IMR-90 (cell line): ENCODE measurements around the gene PSME2. TPM values are rescaled to one million over a fixed set of nuclear protein-coding genes. Genes with fewer than 3 reads are reported as not detected.

Experiments
- ATAC-seq: fragments of 200-7000 bp; cut with Tn5 transposase; 2 replicates; pipeline ENCODE4 v1.9.1; 2020; ENCODE audit warnings: low read depth, mild to moderate bottlenecking, moderate library complexity
- BruUV-seq: library from RNA; stranded (reverse); fragments of 400-500 nt; replicated peaks from 2 replicates; lab custom pipeline; 2021; lab: Mats Ljungman, UMichigan
- CTCF ChIA-PET: fragments of 300-600 bp; formaldehyde crosslinking; extraction: SDS; loops from one replicate; lab custom pipeline; 2021; ENCODE audit warnings: antibody characterized with exemption; lab: Yijun Ruan, JAX
- POLR2A ChIA-PET: fragments of 300-600 bp; sonication (Branson Sonifier 250); formaldehyde crosslinking; loops from one replicate; lab custom pipeline; 2022; ENCODE audit warnings: antibody characterized with exemption; ENCODE audit not compliant: unreplicated experiment; lab: Charles Lee
- DNase-seq: peaks from one replicate; pipeline ENCODE4 v3.0.0; 2013
- H2AFZ ChIP-seq: replicated peaks from 2 replicates; pipeline ENCODE3; 2013; ENCODE audit warnings: low read length, mild to moderate bottlenecking; ENCODE audit not compliant: poor library complexity
- H2AK5ac ChIP-seq: 2 replicates; pipeline ENCODE4 v1.6.1; 2013; ENCODE audit warnings: low read depth, low read length, inconsistent platforms
- H2AK9ac ChIP-seq: replicated peaks from 2 replicates; pipeline ENCODE3; 2013; ENCODE audit warnings: mild to moderate bottlenecking, low read depth, low read length, moderate library complexity; ENCODE audit not compliant: poor library complexity
- H2BK120ac ChIP-seq: 2 replicates; pipeline ENCODE4 v1.6.1; 2013; ENCODE audit warnings: low read depth, low read length, inconsistent platforms
- H2BK15ac ChIP-seq: 3 replicates; pipeline ENCODE4 v1.6.1; 2013; ENCODE audit warnings: low read depth, low read length, inconsistent platforms
- H2BK20ac ChIP-seq: 2 replicates; pipeline ENCODE4 v1.6.1; 2013; ENCODE audit warnings: low read depth, mild to moderate bottlenecking, inconsistent platforms, low read length, moderate library complexity
- H2BK5ac ChIP-seq: 2 replicates; pipeline ENCODE4 v1.6.1; 2013; ENCODE audit warnings: mild to moderate bottlenecking, low read depth, low read length, inconsistent platforms; ENCODE audit not compliant: poor library complexity, severe bottlenecking
- H3K14ac ChIP-seq: replicated peaks from 2 replicates; pipeline ENCODE4 v1.6.1; 2013; ENCODE audit warnings: low read depth, low read length, inconsistent platforms
- H3K18ac ChIP-seq: 2 replicates; pipeline ENCODE4 v1.6.1; 2013; ENCODE audit warnings: low read depth, low read length, control low read depth
- H3K23ac ChIP-seq: 2 replicates; pipeline ENCODE4 v1.6.1; 2013; ENCODE audit warnings: low read depth, low read length, inconsistent platforms
- H3K27ac ChIP-seq: 2 replicates; pipeline ENCODE4 v1.5.1; 2013; ENCODE audit warnings: mild to moderate bottlenecking, control low read depth, low read length; ENCODE audit not compliant: insufficient read depth
- H3K27me3 ChIP-seq: 2 replicates; pipeline ENCODE4 v1.6.1; 2013; ENCODE audit warnings: low read length; ENCODE audit not compliant: control insufficient read depth, insufficient read depth
- H3K36me3 ChIP-seq: 2 replicates; pipeline ENCODE4 v1.6.1; 2013; ENCODE audit warnings: low read length, mixed read lengths; ENCODE audit not compliant: control insufficient read depth, insufficient read depth
- H3K4ac ChIP-seq: 2 replicates; pipeline ENCODE4 v1.6.1; 2013; ENCODE audit warnings: low read depth, low read length, inconsistent platforms
- H3K4me1 ChIP-seq: 2 replicates; pipeline ENCODE4 v1.6.1; 2013; ENCODE audit warnings: low read length, mixed read lengths; ENCODE audit not compliant: control insufficient read depth, insufficient read depth
- H3K4me2 ChIP-seq: 2 replicates; pipeline ENCODE4 v1.6.1; 2013; ENCODE audit warnings: low read depth, mild to moderate bottlenecking, control low read depth, low read length, moderate library complexity
- H3K4me3 ChIP-seq: 2 replicates; pipeline ENCODE4 v1.5.1; 2013; ENCODE audit warnings: low read depth, mild to moderate bottlenecking, control low read depth, low read length, moderate library complexity; ENCODE audit not compliant: insufficient read depth
- H3K56ac ChIP-seq: 2 replicates; pipeline ENCODE4 v1.6.1; 2013; ENCODE audit warnings: low read length, inconsistent platforms; ENCODE audit not compliant: insufficient read depth; ENCODE audit errors: extremely low read depth
- H3K79me1 ChIP-seq, 2 experiments: 2 replicates each; pipeline ENCODE4 v1.6.1; 2013; ENCODE audit warnings: low read length in 2 of 2, inconsistent platforms in 1 of 2, low read depth in 1 of 2
- H3K9ac ChIP-seq: 2 replicates; pipeline ENCODE4 v1.6.1; 2013; ENCODE audit warnings: low read depth, low read length, control low read depth
- H3K9me1 ChIP-seq: 2 replicates; pipeline ENCODE4 v1.6.1; 2013; ENCODE audit warnings: low read length, inconsistent platforms; ENCODE audit not compliant: insufficient read depth
- H3K9me3 ChIP-seq: 2 replicates; pipeline ENCODE4 v1.6.1; 2013; ENCODE audit warnings: low read length; ENCODE audit not compliant: control insufficient read depth, insufficient read depth
- H4K20me1 ChIP-seq: 2 replicates; pipeline ENCODE4 v1.6.1; 2013; ENCODE audit warnings: low read length, inconsistent platforms; ENCODE audit not compliant: insufficient read depth
- H4K5ac ChIP-seq: 2 replicates; pipeline ENCODE4 v1.6.1; 2013; ENCODE audit warnings: mild to moderate bottlenecking, low read depth, low read length, control low read depth
- H4K8ac ChIP-seq, 2 experiments: 2 replicates each; pipeline ENCODE4 v1.6.1; 2013; ENCODE audit warnings: low read depth in 2 of 2, low read length in 2 of 2, control low read depth in 1 of 2, inconsistent platforms in 1 of 2
- H4K91ac ChIP-seq: 2 replicates; pipeline ENCODE4 v1.6.1; 2013; ENCODE audit warnings: low read depth, low read length, inconsistent platforms; ENCODE audit not compliant: insufficient read depth
- CEBPB ChIP-seq: IDR thresholded peaks from 2 replicates; pipeline ENCODE4 v1.6.1; 2012; ENCODE audit warnings: low read depth, low read length, improper control_type of control experiment
- CHD1 ChIP-seq: IDR thresholded peaks from 2 replicates; pipeline ENCODE4 v1.6.1; 2012; ENCODE audit warnings: low read depth, low read length, improper control_type of control experiment
- FOS ChIP-seq: fragments of 150-350 bp; IDR thresholded peaks from 2 replicates; pipeline ENCODE4 v1.6.1; 2016; ENCODE audit warnings: low read depth, low read length
- MAFK ChIP-seq: IDR thresholded peaks from 2 replicates; pipeline ENCODE4 v1.6.1; 2012; ENCODE audit warnings: low read depth, low read length, improper control_type of control experiment
- MAZ ChIP-seq: IDR thresholded peaks from 2 replicates; pipeline ENCODE4 v1.6.1; 2012; ENCODE audit warnings: low read depth, mild to moderate bottlenecking, low read length, improper control_type of control experiment, moderate library complexity, borderline replicate concordance
- NFE2L2 ChIP-seq: fragments of 150-350 bp; IDR thresholded peaks from 2 replicates; pipeline ENCODE4 v1.6.1; 2016; ENCODE audit warnings: low read depth, mild to moderate bottlenecking, low read length
- POLR2A ChIP-seq: IDR thresholded peaks from 2 replicates; pipeline ENCODE4 v1.6.1; 2012; ENCODE audit warnings: mild to moderate bottlenecking, low read depth, low read length
- RCOR1 ChIP-seq: IDR thresholded peaks from 2 replicates; pipeline ENCODE4 v1.6.1; 2012; ENCODE audit warnings: mild to moderate bottlenecking, low read length, improper control_type of control experiment; ENCODE audit not compliant: insufficient replicate concordance
- RFX5 ChIP-seq: IDR thresholded peaks from 2 replicates; pipeline ENCODE4 v1.8.0; 2012; ENCODE audit warnings: low read depth, mild to moderate bottlenecking, low read length, moderate library complexity
- SMC3 ChIP-seq: fragments of 150-350 bp; IDR thresholded peaks from 2 replicates; pipeline ENCODE4 v1.6.1; 2016; ENCODE audit warnings: low read depth, mild to moderate bottlenecking, antibody characterized with exemption, low read length, moderate library complexity
- WGBS, 2 experiments: methylation state at CpG; one replicate each; pipeline versions ENCODE4 v1.1.5 to v1.1.7; 2013; ENCODE audit warnings: missing lambda C conversion rate in 2 of 2; ENCODE audit not compliant: insufficient read length in 1 of 2; ENCODE audit errors: extremely low coverage in 2 of 2; 5-methylcytosine and 5-hydroxymethylcytosine counted together
- dilution Hi-C: fragments of 300-500 bp; cut with HindIII; formaldehyde crosslinking; loops from one replicate; pipeline ENCODE4 v1.14.3; 2018; ENCODE audit warnings: low sequenced_read_pairs; ENCODE audit not compliant: unreplicated experiment
- in situ Hi-C: fragments of 300-500 bp; cut with MboI; formaldehyde crosslinking; loops from 3 replicates; pipeline ENCODE4 v1.14.3; 2019; ENCODE audit warnings: low sequenced_read_pairs, inconsistent platforms, mixed read lengths
- intact Hi-C: fragments of 100-400 bp; cut with micrococcal nuclease; formaldehyde crosslinking; loops from 2 replicates; pipeline ENCODE4 v1.10.0; 2022
- polyA plus RNA-seq, 3 experiments: library from polyadenylated mRNA; depleted of rRNA; stranded (reverse); fragments of >200 nt; gene quantifications; 2 replicates each; pipeline ENCODE4 v1.2.3, GENCODE V29; 2012; ENCODE audit warnings: low replicate concordance in 1 of 3
- total RNA-seq: library from RNA; depleted of rRNA; stranded (reverse); fragments of >200 nt; gene quantifications from 2 replicates; pipeline ENCODE4 v1.2.3, GENCODE V29; 2012
- TF ChIP-seq, protein P1 (sequence below): fragments of 150-350 bp; IDR thresholded peaks from 2 replicates; pipeline ENCODE4 v1.6.1; 2017; ENCODE audit warnings: mild to moderate bottlenecking, antibody characterized with exemption, low read length, low read depth
- TF ChIP-seq, protein P2 (sequence below): fragments of 150-350 bp; IDR thresholded peaks from 2 replicates; pipeline ENCODE4 v1.6.1; 2016; ENCODE audit warnings: low read depth, mild to moderate bottlenecking, low read length, moderate library complexity, borderline replicate concordance

PSME2 gene
- total and polyA plus RNA-seq, 2 of the 4 experiments (the other 2 are of a cell fraction): 104 to 141 TPM

DNA sequence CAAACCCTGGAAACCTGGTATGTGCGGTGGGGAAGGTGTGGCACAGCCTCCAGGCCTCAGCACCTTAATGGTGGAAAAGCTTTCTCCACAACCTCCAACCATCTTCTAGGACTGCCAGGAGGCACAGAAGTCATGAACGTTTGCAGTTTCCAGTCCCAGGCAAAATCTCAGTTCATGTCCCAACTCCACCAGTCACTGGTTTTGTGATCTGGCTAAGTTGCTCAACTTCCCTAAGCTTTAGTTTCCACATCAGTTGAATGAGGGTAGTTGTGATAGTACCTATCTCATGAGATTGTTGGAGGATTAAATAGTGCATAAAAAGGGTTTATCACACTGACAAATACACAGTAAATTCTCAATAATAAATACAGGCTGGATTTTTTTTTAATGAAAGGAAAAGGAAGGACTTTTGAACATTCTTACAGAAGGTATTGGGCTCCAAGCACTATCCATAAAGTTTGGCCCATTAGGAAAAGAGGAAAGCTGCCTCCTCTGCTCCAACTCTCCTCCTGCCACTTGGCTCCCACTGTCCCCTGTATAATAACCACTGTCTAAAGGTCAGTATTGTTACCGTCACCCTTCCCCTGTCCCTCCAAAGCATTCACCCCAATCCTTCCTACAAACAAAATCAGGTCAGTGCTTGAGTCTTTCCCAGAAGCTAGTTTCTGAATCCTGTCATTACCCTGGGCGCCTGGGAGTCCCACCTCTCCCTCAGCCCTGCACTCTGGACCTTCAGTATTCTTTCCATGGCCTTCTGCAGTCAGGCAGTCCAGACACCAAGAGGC is 46.0 kb downstream of the PSME2 start (continued):
- no peak for TF ChIP-seq RCOR1

DNA sequence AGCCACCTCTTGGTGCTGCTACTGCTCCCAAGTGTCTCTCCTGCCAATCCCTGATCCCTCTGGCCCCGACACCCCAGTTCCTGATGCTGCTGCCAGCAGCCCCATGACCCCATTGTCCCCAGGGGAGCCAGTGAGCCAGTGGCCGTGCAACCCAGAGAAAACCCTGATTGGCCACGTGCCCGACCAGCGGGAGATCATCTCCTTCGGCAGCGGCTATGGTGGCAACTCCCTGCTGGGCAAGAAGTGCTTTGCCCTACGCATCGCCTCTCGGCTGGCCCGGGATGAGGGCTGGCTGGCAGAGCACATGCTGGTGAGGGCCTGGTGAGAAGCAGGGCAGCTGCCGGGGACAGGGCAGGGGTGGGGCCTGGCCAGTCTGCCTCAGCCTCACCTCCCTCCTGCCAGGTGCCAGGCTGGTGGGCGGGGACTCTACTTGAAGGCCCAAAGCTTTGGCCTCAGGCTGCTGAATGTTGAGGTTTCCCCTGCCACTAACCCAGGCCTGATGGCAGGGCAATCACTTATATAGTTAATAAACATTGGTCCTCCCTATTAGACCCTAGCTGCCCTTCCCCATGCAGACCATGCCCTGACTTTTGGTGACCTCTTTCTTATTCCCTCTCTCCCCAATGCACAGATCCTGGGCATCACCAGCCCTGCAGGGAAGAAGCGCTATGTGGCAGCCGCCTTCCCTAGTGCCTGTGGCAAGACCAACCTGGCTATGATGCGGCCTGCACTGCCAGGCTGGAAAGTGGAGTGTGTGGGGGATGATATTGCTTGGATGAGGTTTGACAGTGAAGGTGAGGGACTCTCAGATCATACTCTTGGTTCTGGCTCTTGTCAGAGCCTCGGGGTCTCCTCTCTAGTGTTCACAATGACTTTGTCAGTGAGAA is 47.2 kb downstream of the PSME2 start:
- Histone ChIP-seq H3K9ac (no peak overlapping the region), H4K8ac (no peak overlapping the region), H3K4me1 (peaks cover 5% of the 10 kb centered on the region), H3K4ac (no peak overlapping the region), H2AK9ac (no peak overlapping the region), H2AFZ (no peak overlapping the region), H2BK5ac (no peak overlapping the region), H2BK120ac (no peak overlapping the region), H4K91ac (no peak overlapping the region), H4K20me1 (peaks cover 19% of the 10 kb centered on the region; the same call in 1 of the 2 replicates), H2BK20ac (no peak overlapping the region), H3K27ac (no peak overlapping the region), H3K79me1 (peaks cover 16 to 41% of the 10 kb centered on the region in 2 experiments), H3K36me3 (peaks cover 43% of the 10 kb centered on the region), H4K5ac (no peak overlapping the region), H3K9me3 (no peaks in the 10 kb centered on the region), H3K56ac (no peak overlapping the region), H2AK5ac (no peak overlapping the region), H3K4me3 (no peak overlapping the region), H3K27me3 (no peaks in the 10 kb centered on the region), H3K23ac (no peak overlapping the region), H3K9me1 (peaks cover 17% of the 10 kb centered on the region), H2BK15ac (no peak overlapping the region), H3K18ac (no peak overlapping the region), H3K14ac (no peak overlapping the region), H3K4me2 (no peak overlapping the region)
- dilution Hi-C loops: no loop called here
- 84% methylated on average over 5 of the region's 17 CpGs; no CpG with 5 or more reads in 1 of the 2 experiments for WGBS, 2 experiments
- no TSS peak for BruUV-seq
- DNase-seq (no peak), ATAC-seq (no peak)
- in situ Hi-C loops: loop anchor here (10.0 kb wide), 1 partner anchor 124 kb away; no protein-coding TSS in a partner anchor
- ChIA-PET POLR2A (no interaction called here), CTCF (no interaction called here)
- intact Hi-C loops: no loop called here
- TF ChIP-seq RCOR1 (no peak), MAFK (no peak), NFE2L2 (no peak), CHD1 (no peak), SMC3 (no peak), FOS (no peak), POLR2A (no peak), CEBPB (no peak), MAZ (no peak), RFX5 (no peak)
- TF ChIP-seq, protein P1, sequence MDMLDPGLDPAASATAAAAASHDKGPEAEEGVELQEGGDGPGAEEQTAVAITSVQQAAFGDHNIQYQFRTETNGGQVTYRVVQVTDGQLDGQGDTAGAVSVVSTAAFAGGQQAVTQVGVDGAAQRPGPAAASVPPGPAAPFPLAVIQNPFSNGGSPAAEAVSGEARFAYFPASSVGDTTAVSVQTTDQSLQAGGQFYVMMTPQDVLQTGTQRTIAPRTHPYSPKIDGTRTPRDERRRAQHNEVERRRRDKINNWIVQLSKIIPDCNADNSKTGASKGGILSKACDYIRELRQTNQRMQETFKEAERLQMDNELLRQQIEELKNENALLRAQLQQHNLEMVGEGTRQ: no peak
- TF ChIP-seq, protein P2, sequence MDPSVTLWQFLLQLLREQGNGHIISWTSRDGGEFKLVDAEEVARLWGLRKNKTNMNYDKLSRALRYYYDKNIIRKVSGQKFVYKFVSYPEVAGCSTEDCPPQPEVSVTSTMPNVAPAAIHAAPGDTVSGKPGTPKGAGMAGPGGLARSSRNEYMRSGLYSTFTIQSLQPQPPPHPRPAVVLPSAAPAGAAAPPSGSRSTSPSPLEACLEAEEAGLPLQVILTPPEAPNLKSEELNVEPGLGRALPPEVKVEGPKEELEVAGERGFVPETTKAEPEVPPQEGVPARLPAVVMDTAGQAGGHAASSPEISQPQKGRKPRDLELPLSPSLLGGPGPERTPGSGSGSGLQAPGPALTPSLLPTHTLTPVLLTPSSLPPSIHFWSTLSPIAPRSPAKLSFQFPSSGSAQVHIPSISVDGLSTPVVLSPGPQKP: no peak
